Raji (cell line): ENCODE data around the gene CACNA1G.

ENCODE experiments used
- POLR2A ChIP-seq: IDR thresholded peaks from 2 replicates; pipeline ENCODE4 v1.6.1; 2011; ENCODE audit warnings: low read depth, low read length, control low read depth; ENCODE audit not compliant: insufficient read depth

The CACNA1G gene

GRCh38 chr17:50596191-50597037, 35.9 kb downstream of the CACNA1G start:
- no peak for TF ChIP-seq POLR2A

GRCh38 chr17:50598487-50598886, 38.0 kb downstream of the CACNA1G start:
- TF ChIP-seq POLR2A, result no peak

- no peak for TF ChIP-seq POLR2A
Observed at GRCh38 chr17:50599606-50600005, 39.1 kb downstream of the CACNA1G start.

GRCh38 chr17:50601823-50602375, 41.4 kb downstream of the CACNA1G start:
- TF ChIP-seq POLR2A, result no peak

GRCh38 chr17:50602836-50603235, 42.3 kb downstream of the CACNA1G start:
- no peak for TF ChIP-seq POLR2A

- no peak for TF ChIP-seq POLR2A
Observed at GRCh38 chr17:50603340-50603739, 42.8 kb downstream of the CACNA1G start.

- no peak for TF ChIP-seq POLR2A
Observed at GRCh38 chr17:50604513-50604912, 44.0 kb downstream of the CACNA1G start.

GRCh38 chr17:50605429-50605828, 44.9 kb downstream of the CACNA1G start:
- no peak for TF ChIP-seq POLR2A

GRCh38 chr17:50607522-50608175, 47.1 kb downstream of the CACNA1G start:
- TF ChIP-seq POLR2A, result no peak

- TF ChIP-seq POLR2A, result no peak
Observed at GRCh38 chr17:50608700-50609379, 48.3 kb downstream of the CACNA1G start.

- TF ChIP-seq POLR2A, result no peak
Observed at GRCh38 chr17:50609380-50610074, 49.0 kb downstream of the CACNA1G start.

GRCh38 chr17:50611634-50612033, 51.1 kb downstream of the CACNA1G start:
- no peak for TF ChIP-seq POLR2A

- no peak for TF ChIP-seq POLR2A
Observed at GRCh38 chr17:50612281-50612680, 51.8 kb downstream of the CACNA1G start.

- TF ChIP-seq POLR2A, result no peak
Observed at GRCh38 chr17:50613007-50613992, 52.8 kb downstream of the CACNA1G start.
